ENCODE measurements around the gene ABCG1. TPM values are rescaled to one million over a fixed set of nuclear protein-coding genes. Genes with fewer than 3 reads are reported as not detected.

The ABCG1 gene
- total RNA-seq, 1 donor from 2014 or later: 11.4 TPM

DNA sequence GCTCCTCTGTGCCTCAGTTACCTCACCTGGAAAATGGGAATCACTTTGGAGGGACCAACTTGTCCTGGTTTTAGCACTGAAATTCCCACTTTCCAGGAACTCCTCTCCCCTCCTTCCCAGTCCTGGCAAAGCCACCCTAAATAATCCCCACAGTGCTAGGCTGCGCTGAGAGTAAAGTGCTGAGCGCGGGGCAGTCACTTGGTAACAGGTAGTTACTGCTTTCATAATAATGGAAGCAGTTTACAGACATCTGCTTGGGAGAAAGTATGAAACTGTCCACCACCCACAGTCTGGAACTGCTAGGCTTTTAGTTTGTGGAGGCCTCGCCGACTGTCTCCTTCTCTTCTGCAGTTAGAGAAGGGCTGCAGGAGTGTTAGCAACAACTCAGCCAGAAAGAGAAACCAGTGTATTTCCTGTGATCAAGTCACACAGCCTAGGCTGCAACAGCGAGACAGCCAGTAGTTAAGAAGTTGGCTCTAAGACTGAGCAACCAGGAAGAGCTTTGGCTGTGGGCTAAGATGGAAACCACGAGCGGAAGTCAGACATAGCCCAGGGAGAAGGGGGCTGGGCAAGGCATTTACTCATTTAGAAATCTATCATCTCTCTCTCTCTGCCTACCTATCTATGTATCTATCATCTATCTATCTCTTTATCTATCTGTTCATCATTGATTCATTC lies 30.8 kb upstream of the ABCG1 start:
- Mint-ChIP-seq H3K9me3 (peaks cover 7% of the 10 kb centered on the region), H3K4me1 (peaks cover 65% of the 10 kb centered on the region), H3K27me3 (peaks cover 2% of the 10 kb centered on the region), H3K27ac (peak overlapping the region; percentile 93), H3K4me3 (peak overlapping the region; percentile 68), H3K36me3 (ENCODE audit: low read depth) (peaks cover 9% of the 10 kb centered on the region)
- intact Hi-C loops (cut with micrococcal nuclease): loop anchor here (1.0 to 5.0 kb wide), 4 partner anchors 40 to 204 kb away; no protein-coding TSS in a partner anchor
- DNase-seq: peak; percentile 95

GRCh38 chr21:42188663-42189062 lies 30.3 kb upstream of the ABCG1 start:
- H3K36me3 Mint-ChIP-seq (ENCODE audit: low read depth): peaks cover 9% of the 10 kb centered on the region
- intact Hi-C loops (cut with micrococcal nuclease): loop anchor here (1.0 to 5.0 kb wide), 4 partner anchors 40 to 204 kb away; no protein-coding TSS in a partner anchor
- H3K27ac Mint-ChIP-seq: peak overlapping the region; percentile 93
- peaks cover 2% of the 10 kb centered on the region for H3K27me3 Mint-ChIP-seq
- peaks cover 7% of the 10 kb centered on the region for H3K9me3 Mint-ChIP-seq
- peak; percentile 67 for DNase-seq
- peaks cover 70% of the 10 kb centered on the region for H3K4me1 Mint-ChIP-seq
- peak overlapping the region; percentile 68 for H3K4me3 Mint-ChIP-seq

DNA sequence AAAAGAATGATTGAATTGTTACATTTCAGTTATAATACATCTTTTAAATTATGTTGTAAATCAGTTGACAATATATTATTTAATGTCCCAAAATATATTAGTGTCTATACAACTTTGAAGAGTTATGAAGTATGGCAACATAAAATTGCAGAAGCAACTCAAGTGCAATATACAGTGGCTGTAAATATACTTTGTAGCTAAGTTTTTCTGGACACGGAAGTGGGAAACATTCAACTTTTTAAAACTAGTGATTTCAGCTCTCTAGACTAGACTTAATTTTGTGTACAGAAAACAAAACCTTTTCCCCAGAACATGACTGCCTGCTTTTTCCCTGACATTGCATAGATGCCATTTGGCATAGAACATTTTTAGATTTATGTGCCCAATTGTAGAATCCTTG lies 29.5 kb upstream of the ABCG1 start:
- Mint-ChIP-seq H3K36me3 (ENCODE audit: low read depth) (peaks cover 9% of the 10 kb centered on the region), H3K4me1 (peaks cover 75% of the 10 kb centered on the region), H3K27ac (no peak overlapping the region), H3K9me3 (peaks cover 7% of the 10 kb centered on the region), H3K27me3 (peaks cover 2% of the 10 kb centered on the region), H3K4me3 (peak overlapping the region; percentile 26)
- intact Hi-C loops (cut with micrococcal nuclease): loop anchor here (5.0 kb wide), 1 partner anchor 203 kb away; no protein-coding TSS in a partner anchor
- DNase-seq: no peak

- Mint-ChIP-seq H3K27ac (peak overlapping the region; percentile 26), H3K4me1 (peaks cover 77% of the 10 kb centered on the region)
Observed at GRCh38 chr21:42189860-42190485, 29.0 kb upstream of the ABCG1 start.

GRCh38 chr21:42190486-42190863 lies 28.5 kb upstream of the ABCG1 start:
- H3K27ac Mint-ChIP-seq: no peak overlapping the region
- H3K9me3 Mint-ChIP-seq: peaks cover 7% of the 10 kb centered on the region
- H3K4me1 Mint-ChIP-seq: peaks cover 78% of the 10 kb centered on the region
- H3K27me3 Mint-ChIP-seq: peaks cover 2% of the 10 kb centered on the region
- no peak for DNase-seq
- peaks cover 9% of the 10 kb centered on the region for H3K36me3 Mint-ChIP-seq (ENCODE audit: low read depth)
- H3K4me3 Mint-ChIP-seq: peak overlapping the region; percentile 26
- intact Hi-C loops (cut with micrococcal nuclease): no loop called here

More at GRCh38 chr21:42189860-42190485, 29.0 kb upstream of the ABCG1 start:
- peak; percentile 80 for DNase-seq
- intact Hi-C loops (cut with micrococcal nuclease): loop anchor here (5.0 kb wide), 1 partner anchor 202 kb away; no protein-coding TSS in a partner anchor
- H3K27me3 Mint-ChIP-seq: peaks cover 2% of the 10 kb centered on the region
- H3K4me3 Mint-ChIP-seq: peak overlapping the region; percentile 26
- H3K9me3 Mint-ChIP-seq: peaks cover 7% of the 10 kb centered on the region
- H3K36me3 Mint-ChIP-seq (ENCODE audit: low read depth): peaks cover 9% of the 10 kb centered on the region

DNA sequence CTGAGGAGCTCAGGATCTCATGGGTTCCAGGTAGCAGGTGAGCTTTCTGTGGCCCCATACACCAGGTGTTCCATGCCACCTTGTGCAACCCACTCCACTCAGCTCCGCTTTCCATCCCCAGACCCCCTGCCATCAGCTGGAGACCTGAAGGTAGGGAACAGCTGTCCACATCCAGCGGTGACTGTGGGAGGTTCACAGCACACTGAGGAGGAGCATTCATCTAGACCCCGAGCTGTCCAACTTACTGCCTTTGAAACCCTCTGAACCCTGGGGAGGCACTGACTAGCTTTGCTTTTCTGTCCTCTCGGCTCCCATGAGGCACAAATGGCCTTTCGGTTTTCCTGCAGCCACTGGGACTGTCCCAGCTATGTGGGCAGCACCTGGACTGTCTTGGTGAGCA lies 27.9 kb upstream of the ABCG1 start:
- Mint-ChIP-seq H3K9me3 (peaks cover 2% of the 10 kb centered on the region), H3K36me3 (ENCODE audit: low read depth) (peaks cover 4% of the 10 kb centered on the region), H3K4me3 (no peak overlapping the region), H3K27me3 (peaks cover 2% of the 10 kb centered on the region), H3K4me1 (peaks cover 76% of the 10 kb centered on the region), H3K27ac (no peak overlapping the region)
- no peak for DNase-seq
- intact Hi-C loops (cut with micrococcal nuclease): no loop called here

DNA sequence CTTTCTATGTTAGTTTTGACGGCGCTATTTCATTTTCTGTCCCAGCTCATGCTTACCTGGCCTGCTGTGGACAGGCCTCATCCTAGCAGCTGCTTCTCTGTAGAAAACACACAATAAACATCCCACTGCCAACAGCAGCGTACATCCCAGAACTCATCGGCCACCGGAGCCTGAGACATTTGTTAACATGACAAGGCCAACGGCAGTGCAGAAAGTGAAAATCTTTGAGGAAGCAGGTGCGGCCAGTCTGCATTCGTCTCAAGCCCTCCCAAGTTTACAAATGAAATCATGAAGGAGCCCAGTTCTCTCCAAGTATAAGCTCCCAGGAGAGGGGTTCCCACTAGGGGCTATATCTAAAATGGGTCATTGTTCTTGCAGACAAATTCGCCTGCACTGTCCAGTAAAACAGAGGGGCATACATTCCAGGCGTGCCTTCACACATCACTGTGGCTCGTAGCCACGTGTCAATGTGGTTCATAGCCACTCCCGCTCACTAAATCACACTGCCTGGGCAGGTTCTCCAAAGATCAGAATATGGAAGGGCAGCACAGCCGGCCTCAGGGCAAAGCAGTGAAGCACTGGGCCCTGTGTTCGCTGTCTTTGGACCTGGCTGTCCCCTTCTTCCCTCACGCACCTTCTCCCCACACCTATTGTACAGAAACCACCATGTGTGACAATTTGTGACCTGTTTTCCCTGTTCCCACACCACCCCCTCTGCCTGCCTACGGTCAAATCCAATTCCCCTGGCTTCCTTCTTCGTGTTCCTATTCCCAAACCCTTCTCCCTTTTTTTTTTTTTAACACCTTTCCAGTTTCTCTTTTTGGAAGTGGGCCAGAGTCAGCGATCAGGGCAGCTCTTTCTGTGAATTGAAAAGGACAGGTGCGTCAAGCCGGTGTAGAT lies 27.0 kb upstream of the ABCG1 start:
- intact Hi-C loops (cut with micrococcal nuclease): loop anchor here (1.0 kb wide), 1 partner anchor 28 kb away; no protein-coding TSS in a partner anchor
- Mint-ChIP-seq H3K4me1 (peaks cover 69% of the 10 kb centered on the region), H3K36me3 (ENCODE audit: low read depth) (no peaks in the 10 kb centered on the region), H3K27ac (peak overlapping the region; percentile 3), H3K27me3 (peaks cover 2% of the 10 kb centered on the region), H3K9me3 (no peaks in the 10 kb centered on the region), H3K4me3 (no peak overlapping the region)
- no peak for DNase-seq

DNA sequence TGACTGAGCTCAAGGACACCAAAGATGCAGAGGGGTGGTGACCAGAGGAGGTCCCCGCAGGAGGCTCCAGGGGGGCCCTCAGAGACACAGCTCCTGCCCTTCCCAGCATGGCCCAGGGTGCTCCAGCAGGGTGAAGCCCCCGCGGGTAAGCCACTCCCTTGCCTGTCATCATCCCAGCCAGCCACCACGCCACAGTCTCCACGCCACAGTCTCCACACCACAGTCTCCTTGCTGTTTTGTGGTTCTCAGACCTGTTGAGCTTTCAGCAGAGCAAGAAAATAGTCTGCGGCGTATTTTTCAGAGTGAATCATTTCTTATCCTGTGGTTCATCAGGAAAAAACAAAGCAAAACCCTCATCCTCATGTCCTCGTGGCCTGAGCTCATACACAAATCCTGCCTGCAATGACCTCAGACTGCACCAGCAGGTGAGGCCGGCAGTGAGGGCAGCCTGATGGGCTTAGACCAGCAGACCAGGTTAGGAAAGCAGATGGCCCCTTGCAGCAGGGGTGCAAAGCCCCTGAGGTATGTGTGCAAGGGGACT lies 25.7 kb upstream of the ABCG1 start:
- Mint-ChIP-seq H3K4me1 (peaks cover 60% of the 10 kb centered on the region), H3K27me3 (peaks cover 2% of the 10 kb centered on the region), H3K9me3 (no peaks in the 10 kb centered on the region), H3K4me3 (peak overlapping the region; percentile 47), H3K36me3 (ENCODE audit: low read depth) (no peaks in the 10 kb centered on the region), H3K27ac (peak overlapping the region; percentile 51)
- peak; percentile 92 for DNase-seq
- intact Hi-C loops (cut with micrococcal nuclease): no loop called here

DNA sequence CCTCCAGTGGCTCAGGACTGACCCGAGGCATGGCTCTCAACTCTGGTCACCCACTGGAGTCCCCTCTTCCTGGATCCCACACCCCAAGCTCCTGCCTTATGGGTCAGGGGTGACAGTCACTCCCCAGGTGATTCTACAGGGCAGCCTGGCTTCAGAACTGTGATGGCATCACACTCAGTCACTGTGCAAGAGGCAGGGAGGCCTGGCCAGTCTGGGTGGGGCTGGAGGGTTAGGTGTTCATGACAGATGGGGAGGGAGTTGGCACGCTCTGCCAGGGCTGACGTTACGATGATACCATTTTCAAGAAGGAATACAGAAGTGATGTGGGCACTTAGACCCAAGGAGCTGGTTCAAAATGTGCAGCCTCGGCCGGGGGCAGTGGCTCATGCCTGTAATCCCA lies 25.2 kb upstream of the ABCG1 start:
- Mint-ChIP-seq H3K9me3 (no peaks in the 10 kb centered on the region), H3K36me3 (ENCODE audit: low read depth) (no peaks in the 10 kb centered on the region), H3K4me1 (peaks cover 60% of the 10 kb centered on the region), H3K27me3 (peaks cover 2% of the 10 kb centered on the region), H3K27ac (peak overlapping the region; percentile 13), H3K4me3 (peak overlapping the region; percentile 21)
- intact Hi-C loops (cut with micrococcal nuclease): no loop called here
- no peak for DNase-seq

DNA sequence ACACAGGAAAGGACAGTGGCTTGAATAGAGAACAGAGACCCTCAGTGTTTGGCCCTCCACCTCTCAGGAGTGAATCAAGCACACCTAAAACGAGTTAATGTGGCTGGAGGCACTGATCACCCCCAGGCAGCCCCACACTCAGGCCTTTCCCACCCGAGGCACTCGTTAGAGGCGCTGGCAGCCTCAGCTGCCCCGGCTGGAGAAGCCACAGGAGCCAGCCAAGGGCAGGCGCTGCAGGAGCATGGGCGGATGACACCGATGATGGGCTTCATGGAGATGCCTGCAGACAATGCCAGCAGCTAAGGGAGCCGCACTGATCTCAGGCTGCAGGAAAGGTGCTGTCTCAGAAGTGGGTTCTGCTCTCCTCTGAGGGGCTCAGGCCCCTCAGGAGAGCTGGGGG lies 24.1 kb upstream of the ABCG1 start:
- Mint-ChIP-seq H3K27me3 (peaks cover 2% of the 10 kb centered on the region), H3K4me1 (peaks cover 62% of the 10 kb centered on the region), H3K27ac (peak overlapping the region; percentile 51), H3K4me3 (no peak overlapping the region), H3K36me3 (ENCODE audit: low read depth) (no peaks in the 10 kb centered on the region), H3K9me3 (no peaks in the 10 kb centered on the region)
- intact Hi-C loops (cut with micrococcal nuclease): no loop called here
- no peak for DNase-seq

DNA sequence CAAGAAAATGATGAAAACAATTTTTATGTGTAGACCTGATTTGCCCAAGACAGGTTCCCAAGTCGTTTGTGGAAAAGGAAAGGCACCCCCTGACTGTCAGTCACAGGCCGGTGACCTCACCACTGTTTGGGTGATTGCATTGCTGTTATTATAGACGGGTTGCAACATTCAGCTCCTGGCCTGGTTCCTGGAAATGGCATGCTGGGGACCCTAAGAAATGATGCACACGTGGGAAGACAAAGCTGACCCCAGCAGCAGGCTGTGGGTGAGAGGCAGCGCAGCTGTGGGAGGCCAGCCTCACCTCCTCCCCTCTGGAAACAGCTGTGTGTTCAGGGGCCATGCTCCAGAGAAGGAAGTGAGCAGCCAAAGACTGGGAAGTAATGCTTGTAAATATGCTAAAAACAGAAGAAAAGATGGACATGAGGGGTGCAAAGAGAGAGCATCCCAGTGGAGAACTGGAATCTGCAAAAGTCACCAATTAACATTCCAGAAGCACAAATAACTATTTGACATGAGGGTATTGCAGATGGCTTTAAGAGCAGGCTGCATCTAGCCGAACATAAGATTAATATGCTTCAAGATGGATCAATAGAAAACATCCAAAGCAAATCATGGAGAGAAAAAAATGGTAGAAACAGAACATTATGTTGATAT lies 23.4 kb upstream of the ABCG1 start:
- Mint-ChIP-seq H3K9me3 (no peaks in the 10 kb centered on the region), H3K4me1 (peaks cover 55% of the 10 kb centered on the region), H3K27me3 (peaks cover 2% of the 10 kb centered on the region), H3K36me3 (ENCODE audit: low read depth) (no peaks in the 10 kb centered on the region), H3K27ac (peak overlapping the region; percentile 59), H3K4me3 (no peak overlapping the region)
- DNase-seq: no peak
- intact Hi-C loops (cut with micrococcal nuclease): no loop called here

GRCh38 chr21:42198929-42199867 lies 19.7 kb upstream of the ABCG1 start:
- H3K4me1 Mint-ChIP-seq: peaks cover 32% of the 10 kb centered on the region
- DNase-seq: no peak
- H3K9me3 Mint-ChIP-seq: no peaks in the 10 kb centered on the region
- no peak overlapping the region for H3K27ac Mint-ChIP-seq
- intact Hi-C loops (cut with micrococcal nuclease): no loop called here
- no peaks in the 10 kb centered on the region for H3K36me3 Mint-ChIP-seq (ENCODE audit: low read depth)
- peaks cover 7% of the 10 kb centered on the region for H3K27me3 Mint-ChIP-seq
- peak overlapping the region; percentile 12 for H3K4me3 Mint-ChIP-seq
